T-helper 9 cell (primary cell): Measurements from ENCODE around the gene CLMP.
A peak's percentile ranks its signal among the peaks of the same experiment; 100 is the strongest.
"Not testable (repeated sequence)": the region's sequence is repeated elsewhere in the genome, so short reads cannot be mapped to it uniquely, and the experiment has no call there.

Source experiments
- DNase-seq: peaks from one replicate; pipeline ENCODE4 v3.0.0-alpha.2; 2020

The CLMP gene

GRCh38 chr11:123076484-123076883 lies 118.6 kb downstream of the CLMP start:
- no peak for DNase-seq

- DNase-seq, result no peak
Observed at GRCh38 chr11:123073343-123074057, 121.5 kb downstream of the CLMP start.

- DNase-seq, result no peak
Observed at GRCh38 chr11:123072762-123073161, 122.3 kb downstream of the CLMP start.

- no peak for DNase-seq
Observed at GRCh38 chr11:123072332-123072761, 122.7 kb downstream of the CLMP start.

- DNase-seq, result no peak
Observed at GRCh38 chr11:123069908-123070821, 124.9 kb downstream of the CLMP start.

- DNase-seq, result no peak
Observed at GRCh38 chr11:123065621-123066020, 129.4 kb downstream of the CLMP start.

GRCh38 chr11:123063826-123064657 lies 131.0 kb downstream of the CLMP start:
- DNase-seq, result no peak

- no peak for DNase-seq
Observed at GRCh38 chr11:123062892-123063825, 131.9 kb downstream of the CLMP start.

GRCh38 chr11:123062158-123062891 lies 132.7 kb downstream of the CLMP start:
- DNase-seq, result peak; percentile 97

GRCh38 chr11:123061403-123062157 lies 133.5 kb downstream of the CLMP start, which contains the start of gene HSPA8:
TSS of gene HSPA8 (minus strand) at chr11:123062136. CDS start at chr11:123061324, 812 bp downstream.
- DNase-seq, result peak; percentile 48

- DNase-seq, result no peak
Observed at GRCh38 chr11:123060277-123061000, 134.6 kb downstream of the CLMP start.

- DNase-seq, result not testable (repeated sequence)
Observed at GRCh38 chr11:123059041-123059920, 135.8 kb downstream of the CLMP start.

GRCh38 chr11:123057661-123058305 lies 137.3 kb downstream of the CLMP start:
- DNase-seq, result no peak

- DNase-seq, result no peak
Observed at GRCh38 chr11:123056835-123057491, 138.1 kb downstream of the CLMP start.

GRCh38 chr11:123055191-123055901 lies 139.7 kb downstream of the CLMP start:
- DNase-seq, result no peak

- DNase-seq, result no peak
Observed at GRCh38 chr11:123054301-123055065, 140.6 kb downstream of the CLMP start.
